Mesothelial cell of epicardium (in vitro differentiated cells): ENCODE results near the gene C10orf67. TPM values are rescaled to one million over a fixed set of nuclear protein-coding genes. Genes with fewer than 3 reads are reported as not detected.
"Not testable (repeated sequence)": the region's sequence is repeated elsewhere in the genome, so short reads cannot be mapped to it uniquely, and the experiment has no call there.

Source experiments
- DNase-seq, 2 experiments: peaks; one replicate each; pipeline ENCODE4 v3.0.0; 2021; ENCODE audit warnings: low spot score in 2 of 2; ENCODE audit not compliant: unreplicated experiment in 2 of 2
- H3K27ac Mint-ChIP-seq: 2 replicates; pipeline ENCODE4 v1.8.0; 2021; ENCODE audit warnings: mixed read lengths
- H3K27me3 Mint-ChIP-seq: 2 replicates; pipeline ENCODE4 v1.8.0; 2021; ENCODE audit warnings: low read depth, mixed read lengths
- H3K36me3 Mint-ChIP-seq: 2 replicates; pipeline ENCODE4 v1.8.0; 2021; ENCODE audit warnings: mixed read lengths
- H3K4me1 Mint-ChIP-seq: 2 replicates; pipeline ENCODE4 v1.8.0; 2021; ENCODE audit warnings: mixed read lengths
- H3K4me3 Mint-ChIP-seq: 2 replicates; pipeline ENCODE4 v1.8.0; 2021; ENCODE audit warnings: mild to moderate bottlenecking, moderate library complexity, mixed read lengths
- H3K9me3 Mint-ChIP-seq: 2 replicates; pipeline ENCODE4 v1.8.0; 2021; ENCODE audit warnings: mixed read lengths
- total RNA-seq: library from RNA; stranded (reverse); gene quantifications from 3 replicates; pipeline ENCODE4 v1.2.1, GENCODE V29; 2021
- TF ChIP-seq, protein P1 (sequence below): fragments of 200-600 bp; sonication (generic); IDR thresholded peaks from one replicate; pipeline ENCODE4 v1.5.0; 2021; ENCODE audit warnings: antibody characterized with exemption; ENCODE audit not compliant: unreplicated experiment

C10orf67 gene
- total RNA-seq, 1 donor from 2014 or later, result 0.11 TPM

DNA sequence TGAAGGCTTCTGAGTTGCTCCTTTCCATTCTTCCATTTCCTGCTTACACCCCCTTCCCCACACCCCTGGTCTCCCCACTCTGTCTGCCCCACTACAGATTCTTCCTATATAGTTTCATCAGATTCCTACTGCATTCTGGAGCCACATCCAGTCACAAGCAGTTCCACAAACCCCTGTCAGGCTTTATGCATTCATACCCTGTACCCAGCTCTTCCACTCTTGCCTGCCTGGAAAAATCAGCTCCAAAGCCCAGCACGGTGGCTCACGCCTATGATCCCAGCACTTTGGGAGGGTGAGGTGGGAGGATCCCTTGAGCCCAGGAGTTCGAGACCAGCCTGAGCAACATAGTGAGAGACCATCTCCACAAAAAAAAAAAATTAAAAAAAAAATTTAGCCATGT lies 60.4 kb downstream of the C10orf67 start:
- TF ChIP-seq, protein P1, sequence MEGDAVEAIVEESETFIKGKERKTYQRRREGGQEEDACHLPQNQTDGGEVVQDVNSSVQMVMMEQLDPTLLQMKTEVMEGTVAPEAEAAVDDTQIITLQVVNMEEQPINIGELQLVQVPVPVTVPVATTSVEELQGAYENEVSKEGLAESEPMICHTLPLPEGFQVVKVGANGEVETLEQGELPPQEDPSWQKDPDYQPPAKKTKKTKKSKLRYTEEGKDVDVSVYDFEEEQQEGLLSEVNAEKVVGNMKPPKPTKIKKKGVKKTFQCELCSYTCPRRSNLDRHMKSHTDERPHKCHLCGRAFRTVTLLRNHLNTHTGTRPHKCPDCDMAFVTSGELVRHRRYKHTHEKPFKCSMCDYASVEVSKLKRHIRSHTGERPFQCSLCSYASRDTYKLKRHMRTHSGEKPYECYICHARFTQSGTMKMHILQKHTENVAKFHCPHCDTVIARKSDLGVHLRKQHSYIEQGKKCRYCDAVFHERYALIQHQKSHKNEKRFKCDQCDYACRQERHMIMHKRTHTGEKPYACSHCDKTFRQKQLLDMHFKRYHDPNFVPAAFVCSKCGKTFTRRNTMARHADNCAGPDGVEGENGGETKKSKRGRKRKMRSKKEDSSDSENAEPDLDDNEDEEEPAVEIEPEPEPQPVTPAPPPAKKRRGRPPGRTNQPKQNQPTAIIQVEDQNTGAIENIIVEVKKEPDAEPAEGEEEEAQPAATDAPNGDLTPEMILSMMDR, result no peak
- H3K36me3 Mint-ChIP-seq, result no peaks in the 10 kb centered on the region
- DNase-seq, result no peak
- peaks cover 71% of the 10 kb centered on the region for H3K27me3 Mint-ChIP-seq
- no peak overlapping the region for H3K4me3 Mint-ChIP-seq
- no peak overlapping the region for H3K27ac Mint-ChIP-seq
- peaks cover 10% of the 10 kb centered on the region for H3K9me3 Mint-ChIP-seq
- no peaks in the 10 kb centered on the region for H3K4me1 Mint-ChIP-seq

DNA sequence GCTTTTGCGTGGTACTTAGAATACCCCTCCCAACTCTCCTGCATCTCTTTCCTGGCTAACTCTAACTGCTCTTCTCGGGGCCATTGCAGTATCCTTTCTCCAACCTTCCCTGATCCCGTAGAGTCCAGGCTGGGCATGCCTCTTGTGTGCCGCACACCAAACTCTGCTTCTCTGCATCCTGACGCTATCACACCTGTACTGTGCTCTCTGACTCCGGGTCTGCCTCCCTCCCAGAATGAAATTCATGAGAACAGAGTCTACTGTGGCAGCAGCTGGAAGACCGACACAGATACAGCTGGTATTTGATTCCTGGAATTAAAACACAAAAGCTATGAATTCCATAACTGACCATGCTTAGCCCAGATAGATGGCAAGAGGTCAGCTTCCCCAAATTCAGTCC lies 60.9 kb downstream of the C10orf67 start:
- Mint-ChIP-seq H3K4me1 (no peaks in the 10 kb centered on the region), H3K27ac (no peak overlapping the region), H3K9me3 (peaks cover 10% of the 10 kb centered on the region), H3K27me3 (peaks cover 70% of the 10 kb centered on the region), H3K4me3 (no peak overlapping the region), H3K36me3 (no peaks in the 10 kb centered on the region)
- no peak for DNase-seq
- TF ChIP-seq, protein P1, result no peak

GRCh38 chr10:23281044-23281433 lies 63.6 kb downstream of the C10orf67 start:
- TF ChIP-seq, protein P1, result no peak
- no peak overlapping the region for H3K4me3 Mint-ChIP-seq
- no peak for DNase-seq
- H3K27ac Mint-ChIP-seq, result no peak overlapping the region
- peaks cover 62% of the 10 kb centered on the region for H3K27me3 Mint-ChIP-seq
- no peaks in the 10 kb centered on the region for H3K4me1 Mint-ChIP-seq
- H3K9me3 Mint-ChIP-seq, result peaks cover 5% of the 10 kb centered on the region
- no peaks in the 10 kb centered on the region for H3K36me3 Mint-ChIP-seq

DNA sequence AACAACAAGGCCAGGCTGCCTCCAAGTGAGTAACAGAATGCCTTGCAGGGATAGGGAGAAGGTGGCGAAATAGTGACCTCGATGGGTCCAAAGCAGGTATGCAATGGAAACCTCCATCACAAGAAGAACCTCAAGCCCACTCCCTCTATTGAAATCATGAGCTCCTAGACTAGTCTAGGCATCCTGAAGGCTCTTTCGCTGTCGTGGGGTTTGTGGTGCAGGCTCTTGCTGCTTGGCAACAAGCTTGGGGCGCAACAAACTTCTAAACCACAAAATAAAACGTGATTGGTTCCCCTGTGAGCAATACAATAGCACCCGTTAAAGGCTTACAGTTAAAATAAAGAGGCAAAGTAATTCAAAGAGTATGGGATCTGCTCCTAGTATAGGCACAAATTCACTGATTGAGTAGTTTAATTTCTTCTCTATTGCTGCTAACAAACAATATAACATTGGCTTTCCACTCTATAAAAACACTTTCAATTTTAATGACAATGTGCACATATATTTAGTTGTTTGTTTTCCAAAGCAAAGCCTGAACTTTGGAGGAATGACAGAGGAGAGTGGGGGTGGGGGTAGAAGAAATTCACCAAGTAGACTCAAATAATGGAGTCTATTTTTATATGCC lies 64.1 kb downstream of the C10orf67 start:
- no peaks in the 10 kb centered on the region for H3K36me3 Mint-ChIP-seq
- no peak overlapping the region for H3K27ac Mint-ChIP-seq
- peaks cover 59% of the 10 kb centered on the region for H3K27me3 Mint-ChIP-seq
- TF ChIP-seq, protein P1, result no peak
- H3K4me3 Mint-ChIP-seq, result no peak overlapping the region
- peaks cover 5% of the 10 kb centered on the region for H3K9me3 Mint-ChIP-seq
- no peaks in the 10 kb centered on the region for H3K4me1 Mint-ChIP-seq
- no peak for DNase-seq

- H3K4me1 Mint-ChIP-seq, result no peaks in the 10 kb centered on the region
- H3K9me3 Mint-ChIP-seq, result peaks cover 35% of the 10 kb centered on the region
- H3K36me3 Mint-ChIP-seq, result no peaks in the 10 kb centered on the region
- H3K27me3 Mint-ChIP-seq, result peaks cover 23% of the 10 kb centered on the region
- DNase-seq, result no peak
- TF ChIP-seq, protein P1, result no peak
- no peak overlapping the region for H3K27ac Mint-ChIP-seq
- no peak overlapping the region for H3K4me3 Mint-ChIP-seq
These were observed 69.2 kb downstream of the C10orf67 start for GRCh38 chr10:23275355-23275754.

DNA sequence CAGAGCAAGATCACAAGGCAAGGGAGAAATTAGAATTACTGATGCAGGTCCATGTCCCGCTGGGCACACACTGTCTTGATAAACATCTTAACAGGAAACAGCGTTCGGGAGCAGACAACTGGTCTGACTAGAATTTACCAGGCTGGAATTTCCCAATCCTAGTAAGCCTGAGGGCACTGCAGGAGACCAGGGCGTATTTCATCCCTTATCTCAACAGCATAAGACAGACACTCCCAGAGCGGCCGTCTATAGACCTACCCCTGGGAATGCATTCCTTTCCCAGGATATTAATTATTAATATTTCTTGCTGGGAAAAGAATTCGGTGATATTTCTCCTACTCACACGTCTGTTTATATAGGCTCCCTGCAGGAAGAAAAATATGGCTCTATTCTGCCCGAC lies 70.4 kb downstream of the C10orf67 start:
- peaks cover 38% of the 10 kb centered on the region for H3K9me3 Mint-ChIP-seq
- not testable (repeated sequence) for H3K27ac Mint-ChIP-seq, H3K4me1 Mint-ChIP-seq, DNase-seq, H3K4me3 Mint-ChIP-seq, H3K36me3 Mint-ChIP-seq
- H3K27me3 Mint-ChIP-seq, result peaks cover 12% of the 10 kb centered on the region
